ENCODE results near the gene HSPE1. TPM values are rescaled to one million over a fixed set of nuclear protein-coding genes. Genes with fewer than 3 reads are reported as not detected.

Gene HSPE1
- total RNA-seq, 1 experiment from 2014 or later: 321 TPM

- Histone ChIP-seq H3F3A (ENCODE audit: low read length, unreplicated experiment) (no peaks in the 10 kb centered on the region), H3K9ac (ENCODE audit: low read length) (no peak overlapping the region), H4K20me1 (ENCODE audit: low read length) (peaks cover 8% of the 10 kb centered on the region; the same call in 1 of the 2 replicates), H3K4me1 (ENCODE audit: insufficient read depth, low read length) (peaks cover 8% of the 10 kb centered on the region; the same call in 1 of the 2 replicates), H3K4me2 (ENCODE audit: low read length) (no peak overlapping the region), H3K9me3 (ENCODE audit: low read length) (no peaks in the 10 kb centered on the region), H3K36me3 (ENCODE audit: low read depth, low read length) (peaks cover 45% of the 10 kb centered on the region), H3K27me3 (ENCODE audit: low read length) (no peaks in the 10 kb centered on the region), H2AFZ (ENCODE audit: low read length) (no peak overlapping the region), H3K27ac (ENCODE audit: low read length) (no peak overlapping the region), H3K9me2 (replicated peaks; ENCODE audit: low read length) (no peaks in the 10 kb centered on the region), H3K79me2 (ENCODE audit: low read length) (peaks cover 23% of the 10 kb centered on the region), H3K4me3 (ENCODE audit: low read length) (no peak overlapping the region)
- intact Hi-C loops (cut with micrococcal nuclease): no loop called here
- BruUV-seq (replicated peaks): no TSS peak
- no peak for DNase-seq
- ATAC-seq: no peak
- TF ChIP-seq EZH2phosphoT487 (IDR thresholded peaks at IDR 0.05; ENCODE audit: borderline replicate concordance, low read length): no peak
- no peak for TF ChIP-seq CTCF (conservative IDR thresholded peaks at IDR 0.05; ENCODE audit: low read depth, low read length)
- TF ChIP-seq EZH2 (IDR thresholded peaks at IDR 0.05; ENCODE audit: low read length, unreplicated experiment): no peak
- ChIA-PET POLR2A (ENCODE audit: unreplicated experiment) (interaction anchor here (0.7 kb wide), 1 partner anchor 11 kb away, joined by 3 read pairs; no protein-coding TSS in a partner anchor), CTCF (no interaction called here)
Observed at GRCh38 chr2:197464175-197464574, 36.0 kb upstream of the HSPE1 start.

GRCh38 chr2:197472166-197472565, 28.0 kb upstream of the HSPE1 start:
- H3K79me2 ChIP-seq (ENCODE audit: low read length): no peaks in the 10 kb centered on the region
- POLR2A ChIA-PET (ENCODE audit: unreplicated experiment): no interaction called here
- DNase-seq: no peak

More at GRCh38 chr2:197472166-197472565, 28.0 kb upstream of the HSPE1 start:
- H3K4me3 ChIP-seq (ENCODE audit: low read length): no peak overlapping the region
- H3K27ac ChIP-seq (ENCODE audit: low read length): no peak overlapping the region
- peaks cover 34% of the 10 kb centered on the region for H3K36me3 ChIP-seq (ENCODE audit: low read depth, low read length)
- H3K9me2 ChIP-seq (replicated peaks; ENCODE audit: low read length): no peaks in the 10 kb centered on the region
- BruUV-seq (replicated peaks): no TSS peak
- intact Hi-C loops (cut with micrococcal nuclease): no loop called here
- H3F3A ChIP-seq (ENCODE audit: low read length, unreplicated experiment): no peaks in the 10 kb centered on the region
- CTCF ChIA-PET: no interaction called here
- no peaks in the 10 kb centered on the region for H3K9me3 ChIP-seq (ENCODE audit: low read length)
- no peak overlapping the region for H2AFZ ChIP-seq (ENCODE audit: low read length)
- ATAC-seq: no peak
- TF ChIP-seq CTCF (conservative IDR thresholded peaks at IDR 0.05; ENCODE audit: low read depth, low read length) (no peak), EZH2 (IDR thresholded peaks at IDR 0.05; ENCODE audit: low read length, unreplicated experiment) (no peak), EZH2phosphoT487 (IDR thresholded peaks at IDR 0.05; ENCODE audit: borderline replicate concordance, low read length) (no peak)
- no peaks in the 10 kb centered on the region for H3K27me3 ChIP-seq (ENCODE audit: low read length)
- H4K20me1 ChIP-seq (ENCODE audit: low read length): no peaks in the 10 kb centered on the region
- no peak overlapping the region for H3K9ac ChIP-seq (ENCODE audit: low read length)
- no peak overlapping the region for H3K4me2 ChIP-seq (ENCODE audit: low read length)
- no peaks in the 10 kb centered on the region for H3K4me1 ChIP-seq (ENCODE audit: insufficient read depth, low read length)
